ENCODE results near the gene PTH2.

The PTH2 gene

GRCh38 chr19:49391581-49392399 is 31.5 kb downstream of the PTH2 start:
- Histone ChIP-seq H3K4me3 (ENCODE audit: low read depth, low read length) (no peak overlapping the region), H3K27ac (no peak overlapping the region), H3K27me3 (replicated peaks) (peaks cover 7% of the 10 kb centered on the region), H3K36me3 (replicated peaks) (no peaks in the 10 kb centered on the region)
- peak; percentile 93 for TF ChIP-seq CTCF (IDR thresholded peaks at IDR 0.05; ENCODE audit: low read depth, low read length, missing control alignments)
- peak; percentile 38 for DNase-seq
- in situ Hi-C loops (cut with HindIII; ENCODE audit: low pct_ligation_motif_present, low sequenced_read_pairs) = no loop called here

- no peak overlapping the region for H3K27ac ChIP-seq
- no peaks in the 10 kb centered on the region for H3K36me3 ChIP-seq (replicated peaks)
- H3K27me3 ChIP-seq (replicated peaks) = peaks cover 7% of the 10 kb centered on the region
- in situ Hi-C loops (cut with HindIII; ENCODE audit: low pct_ligation_motif_present, low sequenced_read_pairs) = no loop called here
- no peak for TF ChIP-seq CTCF (IDR thresholded peaks at IDR 0.05; ENCODE audit: low read depth, low read length, missing control alignments)
- no peak overlapping the region for H3K4me3 ChIP-seq (ENCODE audit: low read depth, low read length)
- no peak for DNase-seq
Observed at GRCh38 chr19:49390929-49391359, 32.3 kb downstream of the PTH2 start.

GRCh38 chr19:49390131-49390928 is 32.9 kb downstream of the PTH2 start:
- H3K27ac ChIP-seq = no peak overlapping the region
- in situ Hi-C loops (cut with HindIII; ENCODE audit: low pct_ligation_motif_present, low sequenced_read_pairs) = no loop called here
- H3K36me3 ChIP-seq (replicated peaks) = no peaks in the 10 kb centered on the region
- H3K4me3 ChIP-seq (ENCODE audit: low read depth, low read length) = no peak overlapping the region
- DNase-seq = no peak
- peaks cover 7% of the 10 kb centered on the region for H3K27me3 ChIP-seq (replicated peaks)
- no peak for TF ChIP-seq CTCF (IDR thresholded peaks at IDR 0.05; ENCODE audit: low read depth, low read length, missing control alignments)

- Histone ChIP-seq H3K4me3 (ENCODE audit: low read depth, low read length) (no peak overlapping the region), H3K27me3 (replicated peaks) (peaks cover 6% of the 10 kb centered on the region), H3K27ac (no peak overlapping the region), H3K36me3 (replicated peaks) (no peaks in the 10 kb centered on the region)
- in situ Hi-C loops (cut with HindIII; ENCODE audit: low pct_ligation_motif_present, low sequenced_read_pairs) = no loop called here
- TF ChIP-seq CTCF (IDR thresholded peaks at IDR 0.05; ENCODE audit: low read depth, low read length, missing control alignments) = no peak
- DNase-seq = no peak
Observed at GRCh38 chr19:49389406-49389805, 33.8 kb downstream of the PTH2 start.

GRCh38 chr19:49387936-49388372 is 35.3 kb downstream of the PTH2 start, which contains the start of gene KASH5:
Gene KASH5, plus strand, starts transcription at chr19:49388249. Its CDS starts 2,635 bp downstream, at chr19:49390884.
- no peak within 1 kb of the TSS for H3K27ac ChIP-seq
- TF ChIP-seq CTCF (IDR thresholded peaks at IDR 0.05; ENCODE audit: low read depth, low read length, missing control alignments) = no peak
- no peaks in the 10 kb centered on the region for H3K27me3 ChIP-seq (replicated peaks)
- H3K36me3 ChIP-seq (replicated peaks) = no peaks in the 10 kb centered on the region
- no peak for DNase-seq
- H3K4me3 ChIP-seq (ENCODE audit: low read depth, low read length) = no peak within 1 kb of the TSS
- in situ Hi-C loops (cut with HindIII; ENCODE audit: low pct_ligation_motif_present, low sequenced_read_pairs) = no loop called here
